ENCODE measurements around the gene EDN1. TPM values are rescaled to one million over a fixed set of nuclear protein-coding genes. Genes with fewer than 3 reads are reported as not detected.

The EDN1 gene
- total RNA-seq, 2 donors from 2014 or later: 6.5 to 11.8 TPM

DNA sequence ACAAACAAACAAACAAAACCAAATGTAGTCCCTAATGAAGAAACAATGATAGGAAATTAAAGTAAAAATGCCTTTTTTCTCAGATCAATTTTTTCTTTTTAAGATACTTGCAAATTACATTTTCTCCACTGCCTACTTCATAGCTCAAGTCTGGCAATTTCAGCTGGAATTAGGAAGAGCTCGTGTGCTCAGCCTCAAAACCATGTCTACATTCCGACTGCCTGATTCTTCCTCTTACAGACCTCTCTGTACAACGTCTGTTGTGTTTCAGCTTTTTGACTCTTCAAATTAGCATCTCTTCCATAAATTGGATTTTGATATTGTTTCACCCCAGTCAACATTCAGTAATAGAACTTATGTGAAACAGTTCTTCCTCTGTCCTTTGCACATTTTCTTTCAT lies 9.3 kb upstream of the EDN1 start:
- DNase-seq (ENCODE audit: low spot score) (no peak), ATAC-seq (ENCODE audit: insufficient number of reproducible peaks, low FRiP score, low read depth) (no peak)
- no peak overlapping the region for H3K4me3 ChIP-seq
- H3K36me3 ChIP-seq: no peaks in the 10 kb centered on the region
- TF ChIP-seq, protein P1, sequence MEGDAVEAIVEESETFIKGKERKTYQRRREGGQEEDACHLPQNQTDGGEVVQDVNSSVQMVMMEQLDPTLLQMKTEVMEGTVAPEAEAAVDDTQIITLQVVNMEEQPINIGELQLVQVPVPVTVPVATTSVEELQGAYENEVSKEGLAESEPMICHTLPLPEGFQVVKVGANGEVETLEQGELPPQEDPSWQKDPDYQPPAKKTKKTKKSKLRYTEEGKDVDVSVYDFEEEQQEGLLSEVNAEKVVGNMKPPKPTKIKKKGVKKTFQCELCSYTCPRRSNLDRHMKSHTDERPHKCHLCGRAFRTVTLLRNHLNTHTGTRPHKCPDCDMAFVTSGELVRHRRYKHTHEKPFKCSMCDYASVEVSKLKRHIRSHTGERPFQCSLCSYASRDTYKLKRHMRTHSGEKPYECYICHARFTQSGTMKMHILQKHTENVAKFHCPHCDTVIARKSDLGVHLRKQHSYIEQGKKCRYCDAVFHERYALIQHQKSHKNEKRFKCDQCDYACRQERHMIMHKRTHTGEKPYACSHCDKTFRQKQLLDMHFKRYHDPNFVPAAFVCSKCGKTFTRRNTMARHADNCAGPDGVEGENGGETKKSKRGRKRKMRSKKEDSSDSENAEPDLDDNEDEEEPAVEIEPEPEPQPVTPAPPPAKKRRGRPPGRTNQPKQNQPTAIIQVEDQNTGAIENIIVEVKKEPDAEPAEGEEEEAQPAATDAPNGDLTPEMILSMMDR (IDR thresholded peaks at IDR 0.05): no peak
- no peak overlapping the region for H3K27ac ChIP-seq
- H3K4me1 ChIP-seq (ENCODE audit: control insufficient read depth in 1 of 2, low read depth in 2 of 2): peaks cover 9 to 39% of the 10 kb centered on the region in 2 donors
- H3K27me3 ChIP-seq (replicated peaks; ENCODE audit: insufficient read depth): no peaks in the 10 kb centered on the region
- no peaks in the 10 kb centered on the region for H3K9me3 ChIP-seq

DNA sequence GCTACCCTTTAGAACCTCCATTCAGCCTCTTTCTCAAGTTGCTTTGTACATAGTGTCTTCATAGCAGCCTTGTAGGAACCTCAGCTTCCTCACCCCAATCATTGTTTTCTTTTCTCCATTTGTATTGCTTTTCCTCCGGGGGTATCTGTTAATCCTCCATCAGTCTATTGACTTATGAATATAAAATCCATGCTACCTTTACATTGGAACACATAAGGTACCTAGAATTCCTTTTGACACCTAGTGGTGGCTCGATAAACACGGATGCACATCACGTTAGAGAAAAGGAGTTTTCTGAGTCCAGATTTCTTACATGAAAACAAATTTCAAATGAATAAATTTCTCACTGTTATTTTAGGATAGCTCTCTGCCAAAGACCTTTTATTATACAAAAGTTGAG lies 6.3 kb upstream of the EDN1 start:
- TF ChIP-seq, protein P1 (IDR thresholded peaks at IDR 0.05): no peak
- Histone ChIP-seq H3K4me3 (no peak overlapping the region), H3K27me3 (replicated peaks; ENCODE audit: insufficient read depth) (no peaks in the 10 kb centered on the region), H3K27ac (no peak overlapping the region), H3K36me3 (no peaks in the 10 kb centered on the region), H3K9me3 (no peaks in the 10 kb centered on the region), H3K4me1 (ENCODE audit: control insufficient read depth in 1 of 2, low read depth in 2 of 2) (peaks cover 9 to 39% of the 10 kb centered on the region in 2 donors)
- no peak for DNase-seq (ENCODE audit: low spot score)
- ATAC-seq (ENCODE audit: insufficient number of reproducible peaks, low FRiP score, low read depth): no peak

DNA sequence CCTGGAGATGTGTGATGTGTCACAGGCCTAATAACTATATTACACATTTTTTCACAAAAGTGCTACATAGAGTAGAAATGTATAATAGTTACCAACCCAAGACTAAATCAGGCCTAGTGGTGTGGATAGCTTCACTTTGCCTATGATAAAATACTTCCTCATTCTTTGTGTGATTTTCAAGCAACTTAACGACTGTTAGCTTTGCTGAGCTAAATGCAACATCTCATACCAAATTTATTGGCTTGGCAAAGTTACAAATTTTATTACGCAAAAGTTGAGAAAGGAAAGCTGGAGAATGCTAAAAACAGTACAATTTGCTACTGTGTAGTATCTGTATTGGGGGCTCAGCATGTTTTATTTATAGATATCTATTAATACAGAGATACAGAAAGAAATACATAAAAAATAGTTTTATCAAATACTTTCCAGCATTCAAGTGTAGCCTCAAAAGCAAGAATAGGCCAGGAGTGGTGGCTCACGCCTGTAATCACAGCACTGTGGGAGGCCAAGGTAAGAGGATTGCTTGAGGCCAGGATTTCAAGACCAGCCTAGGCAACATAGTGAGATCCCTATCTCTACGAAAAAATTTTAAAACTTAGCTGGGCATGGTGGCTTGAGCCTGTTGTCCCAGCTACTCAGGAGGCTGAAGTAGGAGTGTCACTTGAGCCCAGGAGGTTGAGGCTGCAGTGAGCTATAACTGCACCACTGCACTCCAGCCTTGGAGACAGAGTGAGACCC lies 3.6 kb upstream of the EDN1 start:
- TF ChIP-seq, protein P1 (IDR thresholded peaks at IDR 0.05): no peak
- Histone ChIP-seq H3K4me3 (no peak overlapping the region), H3K27me3 (replicated peaks; ENCODE audit: insufficient read depth) (no peaks in the 10 kb centered on the region), H3K4me1 (ENCODE audit: control insufficient read depth in 1 of 2, low read depth in 2 of 2) (peaks cover 4 to 39% of the 10 kb centered on the region in 2 donors), H3K9me3 (no peaks in the 10 kb centered on the region), H3K36me3 (no peaks in the 10 kb centered on the region), H3K27ac (no peak overlapping the region)
- ATAC-seq (ENCODE audit: insufficient number of reproducible peaks, low FRiP score, low read depth): no peak
- DNase-seq (ENCODE audit: low spot score): no peak

DNA sequence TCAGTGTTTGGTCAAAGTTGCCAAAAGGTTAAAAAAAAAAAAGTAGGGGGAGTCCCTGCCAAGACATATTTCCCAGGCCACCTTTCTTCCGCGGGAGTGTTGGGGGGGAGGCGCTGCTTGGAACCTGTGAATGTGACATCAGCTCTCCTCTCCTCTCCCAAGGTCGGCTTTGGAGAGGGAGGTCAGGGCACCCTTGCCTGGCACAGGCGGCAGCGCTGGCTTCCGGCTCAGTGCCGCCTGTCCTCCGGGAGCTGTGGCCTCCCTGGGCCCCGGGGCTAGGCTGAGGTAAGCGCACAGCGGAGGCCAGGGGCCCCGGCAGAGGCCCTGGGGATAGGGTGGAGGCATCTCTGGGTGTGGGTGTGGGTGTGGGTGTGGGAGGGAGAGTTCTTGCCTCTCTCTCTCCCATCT lies 1.9 kb upstream of the EDN1 start:
- no peak for ATAC-seq (ENCODE audit: insufficient number of reproducible peaks, low FRiP score, low read depth)
- no peak overlapping the region for H3K27ac ChIP-seq

DNA sequence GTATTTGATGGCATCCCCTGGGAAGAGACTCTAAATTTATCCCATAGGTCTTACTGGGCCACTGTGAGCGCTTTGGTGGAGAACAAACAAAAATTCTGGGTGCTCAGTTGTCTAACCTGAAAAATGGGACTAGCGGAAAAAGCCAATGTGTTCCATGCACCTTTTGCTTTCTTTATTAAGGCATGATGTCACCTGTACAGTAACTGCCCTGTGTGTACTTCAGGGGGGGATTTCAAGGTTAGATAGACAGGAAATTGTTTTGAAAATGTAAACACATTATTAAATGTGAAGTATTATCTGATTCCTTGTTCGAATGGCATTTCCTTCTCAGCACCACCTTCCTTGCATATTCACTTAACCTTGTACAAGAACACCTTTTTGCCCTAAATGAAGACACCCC lies 1.2 kb upstream of the EDN1 start:
- no peak overlapping the region for H3K4me3 ChIP-seq
- no peaks in the 10 kb centered on the region for H3K9me3 ChIP-seq
- TF ChIP-seq, protein P1 (IDR thresholded peaks at IDR 0.05): no peak
- H3K4me1 ChIP-seq (ENCODE audit: control insufficient read depth in 1 of 2, low read depth in 2 of 2): peaks cover 2 to 38% of the 10 kb centered on the region in 2 donors
- ATAC-seq (ENCODE audit: insufficient number of reproducible peaks, low FRiP score, low read depth): no peak
- H3K27me3 ChIP-seq (replicated peaks; ENCODE audit: insufficient read depth): no peaks in the 10 kb centered on the region
- H3K27ac ChIP-seq: no peak overlapping the region
- no peak for DNase-seq (ENCODE audit: low spot score)
- H3K36me3 ChIP-seq: no peaks in the 10 kb centered on the region

More for the DNA sequence above, 1.9 kb upstream of the EDN1 start:
- no peak overlapping the region for H3K4me3 ChIP-seq
- no peaks in the 10 kb centered on the region for H3K36me3 ChIP-seq
- no peak for DNase-seq (ENCODE audit: low spot score)
- H3K27me3 ChIP-seq (replicated peaks; ENCODE audit: insufficient read depth): no peaks in the 10 kb centered on the region
- peaks cover 2 to 38% of the 10 kb centered on the region in 2 donors for H3K4me1 ChIP-seq (ENCODE audit: control insufficient read depth in 1 of 2, low read depth in 2 of 2)
- no peaks in the 10 kb centered on the region for H3K9me3 ChIP-seq
- TF ChIP-seq, protein P1 (IDR thresholded peaks at IDR 0.05): no peak

Measured in thoracic aorta (tissue), 2 donors.